ENCODE results near the gene TUBA3E.
A peak's percentile ranks its signal among the peaks of the same experiment; 100 is the strongest.
"Not testable (repeated sequence)": the region's sequence is repeated elsewhere in the genome, so short reads cannot be mapped to it uniquely, and the experiment has no call there.

DNA sequence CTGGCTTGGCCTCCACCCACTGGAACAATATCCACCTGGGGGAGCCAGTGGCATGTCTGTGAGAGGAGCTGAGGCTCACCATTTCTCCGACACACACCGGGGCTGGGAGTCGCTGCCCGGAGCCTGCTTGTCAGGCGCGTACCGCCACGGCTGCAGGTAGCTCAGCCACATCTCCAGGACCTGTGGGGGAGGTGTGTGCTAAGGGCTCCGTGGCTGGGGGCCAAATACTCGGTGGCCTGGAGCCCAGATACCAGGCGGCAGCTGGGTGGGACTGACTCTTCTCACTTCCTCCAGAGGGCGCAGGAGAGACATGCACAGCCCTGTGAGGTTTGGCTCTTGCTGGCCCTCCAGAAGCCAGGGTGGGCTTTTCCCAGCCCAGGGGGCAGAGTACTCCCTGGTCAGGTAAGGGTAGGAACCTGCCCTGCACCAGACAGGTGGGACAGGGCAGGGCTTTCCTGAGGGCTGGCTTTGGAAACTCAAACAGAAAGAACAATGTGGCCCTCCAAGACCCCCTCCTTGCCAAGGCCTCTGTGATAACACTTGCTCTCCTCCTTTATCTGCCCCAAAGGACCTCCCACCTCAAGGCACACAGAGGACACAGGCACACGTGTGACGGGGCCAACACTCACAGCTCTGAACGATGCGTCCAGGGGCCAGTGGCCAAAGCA, 42.1 kb downstream of the TUBA3E start:
- not testable (repeated sequence) for TF ChIP-seq EZH2phosphoT487 (IDR thresholded peaks at IDR 0.05; ENCODE audit: borderline replicate concordance, low read length)
- TF ChIP-seq, protein P1, sequence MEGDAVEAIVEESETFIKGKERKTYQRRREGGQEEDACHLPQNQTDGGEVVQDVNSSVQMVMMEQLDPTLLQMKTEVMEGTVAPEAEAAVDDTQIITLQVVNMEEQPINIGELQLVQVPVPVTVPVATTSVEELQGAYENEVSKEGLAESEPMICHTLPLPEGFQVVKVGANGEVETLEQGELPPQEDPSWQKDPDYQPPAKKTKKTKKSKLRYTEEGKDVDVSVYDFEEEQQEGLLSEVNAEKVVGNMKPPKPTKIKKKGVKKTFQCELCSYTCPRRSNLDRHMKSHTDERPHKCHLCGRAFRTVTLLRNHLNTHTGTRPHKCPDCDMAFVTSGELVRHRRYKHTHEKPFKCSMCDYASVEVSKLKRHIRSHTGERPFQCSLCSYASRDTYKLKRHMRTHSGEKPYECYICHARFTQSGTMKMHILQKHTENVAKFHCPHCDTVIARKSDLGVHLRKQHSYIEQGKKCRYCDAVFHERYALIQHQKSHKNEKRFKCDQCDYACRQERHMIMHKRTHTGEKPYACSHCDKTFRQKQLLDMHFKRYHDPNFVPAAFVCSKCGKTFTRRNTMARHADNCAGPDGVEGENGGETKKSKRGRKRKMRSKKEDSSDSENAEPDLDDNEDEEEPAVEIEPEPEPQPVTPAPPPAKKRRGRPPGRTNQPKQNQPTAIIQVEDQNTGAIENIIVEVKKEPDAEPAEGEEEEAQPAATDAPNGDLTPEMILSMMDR (IDR thresholded peaks at IDR 0.05; ENCODE audit: low read depth, low read length, poor library complexity, severe bottlenecking) = peak; percentile 69

Data from DOHH2 (cell line).